H1 (cell line): ENCODE measurements around the gene SPATA16. TPM values are rescaled to one million over a fixed set of nuclear protein-coding genes. Genes with fewer than 3 reads are reported as not detected.

Experiments
- CTCF ChIA-PET: fragments of 300-600 bp; sonication (Branson Sonifier 250); formaldehyde crosslinking; loops from one replicate; lab custom pipeline; 2021; ENCODE audit not compliant: partially characterized antibody; lab: Charles Lee
- POLR2A ChIA-PET: fragments of 300-600 bp; sonication (Branson Sonifier 250); formaldehyde crosslinking; loops from one replicate; lab custom pipeline; 2021; ENCODE audit warnings: inconsistent platforms; ENCODE audit not compliant: partially characterized antibody; lab: Charles Lee
- DNase-seq, 2 experiments: peaks; one replicate each; pipeline versions ENCODE4 v3.0.0 to v3.0.0-alpha.2; 2010 to 2022; ENCODE audit warnings: low spot score in 2 of 2, low read depth in 1 of 2, mixed read lengths in 1 of 2
- FAIRE-seq: peaks from 2 replicates; lab custom pipeline; 2011; peaks lifted over from hg19 to GRCh38; lab: Jason Lieb, UNC
- H2AFZ ChIP-seq: 2 replicates; pipeline ENCODE4 v1.8.1; 2012; ENCODE audit warnings: low read length, inconsistent platforms
- H2AK5ac ChIP-seq: 2 replicates; pipeline ENCODE4 v1.6.1; 2013; ENCODE audit warnings: low read depth, low read length
- H2BK120ac ChIP-seq: replicated peaks from 2 replicates; pipeline ENCODE3; 2013; ENCODE audit warnings: low read depth, low read length, inconsistent platforms
- H2BK12ac ChIP-seq: 2 replicates; pipeline ENCODE4 v1.6.1; 2013; ENCODE audit warnings: low read depth, low read length
- H2BK15ac ChIP-seq: 2 replicates; pipeline ENCODE4 v1.6.1; 2013; ENCODE audit warnings: low read length
- H2BK20ac ChIP-seq: 2 replicates; pipeline ENCODE4 v1.6.1; 2013; ENCODE audit warnings: low read length
- H2BK5ac ChIP-seq: 2 replicates; pipeline ENCODE4 v1.6.1; 2013; ENCODE audit warnings: low read depth, low read length
- H3K14ac ChIP-seq: 2 replicates; pipeline ENCODE4 v1.6.1; 2013; ENCODE audit warnings: inconsistent platforms; ENCODE audit not compliant: insufficient read length
- H3K18ac ChIP-seq: 2 replicates; pipeline ENCODE4 v1.6.1; 2013; ENCODE audit warnings: low read length; ENCODE audit errors: extremely low read depth
- H3K23ac ChIP-seq: 2 replicates; pipeline ENCODE4 v1.6.1; 2013; ENCODE audit warnings: inconsistent platforms; ENCODE audit not compliant: insufficient read length
- H3K23me2 ChIP-seq: 2 replicates; pipeline ENCODE4 v1.6.1; 2013; ENCODE audit warnings: low read depth, low read length
- H3K27ac ChIP-seq: 2 replicates; pipeline ENCODE4 v1.6.1; 2011; ENCODE audit warnings: low read depth, low read length, inconsistent platforms
- H3K27me3 ChIP-seq, 4 experiments: replicated peaks in 1 of 4; 1 replicate in 1 of 4; 2 replicates in 3 of 4; pipeline versions ENCODE4 v1.6.1 to v1.8.1; 2011 to 2013; ENCODE audit warnings: low read length in 3 of 4, mild to moderate bottlenecking in 3 of 4, inconsistent platforms in 2 of 4, mixed read lengths in 2 of 4, moderate library complexity in 1 of 4; ENCODE audit not compliant: control insufficient read depth in 3 of 4, insufficient read depth in 3 of 4; ENCODE audit errors: extremely low read depth in 1 of 4
- H3K36me3 ChIP-seq, 4 experiments: 2 replicates each; pipeline versions ENCODE4 v1.6.1 to v1.8.1; 2011 to 2013; ENCODE audit warnings: mild to moderate bottlenecking in 4 of 4, low read length in 3 of 4, moderate library complexity in 2 of 4, control low read depth in 1 of 4, inconsistent platforms in 1 of 4; ENCODE audit not compliant: insufficient read depth in 4 of 4, control insufficient read depth in 2 of 4
- H3K4ac ChIP-seq: replicated peaks from 2 replicates; pipeline ENCODE3; 2013; ENCODE audit warnings: low read length, low read depth, mixed read lengths, inconsistent platforms; ENCODE audit not compliant: insufficient read length
- H3K4me1 ChIP-seq, 4 experiments: replicated peaks in 1 of 4; 1 replicate in 1 of 4; 2 replicates in 3 of 4; pipeline versions ENCODE4 v1.6.1 to v1.8.1; 2011 to 2013; ENCODE audit warnings: low read length in 3 of 4, inconsistent platforms in 2 of 4, mixed read lengths in 1 of 4; ENCODE audit not compliant: insufficient read depth in 4 of 4, control insufficient read depth in 3 of 4
- H3K4me2 ChIP-seq, 2 experiments: 2 replicates each; pipeline versions ENCODE4 v1.6.1 to v1.8.1; 2011 to 2013; ENCODE audit warnings: low read depth in 2 of 2, low read length in 2 of 2, control low read depth in 1 of 2, inconsistent platforms in 1 of 2, mild to moderate bottlenecking in 1 of 2; ENCODE audit not compliant: insufficient read depth in 1 of 2
- H3K4me3 ChIP-seq, 4 experiments: fragments of 200-600, 300-600 bp in 1 of 4; sonication (generic), shearing (Covaris generic), sonication (Bioruptor Twin) in 1 of 4; 2 replicates each; pipeline versions ENCODE4 v1.5.1 to v1.8.1; 2011 to 2016; ENCODE audit warnings: low read length in 4 of 4, low read depth in 3 of 4, control low read depth in 2 of 4, inconsistent platforms in 2 of 4, mild to moderate bottlenecking in 2 of 4, mixed read lengths in 1 of 4, moderate library complexity in 1 of 4; ENCODE audit not compliant: insufficient read depth in 2 of 4; ENCODE audit errors: extremely low read depth in 1 of 4
- H3K56ac ChIP-seq: replicated peaks from 2 replicates; pipeline ENCODE3; 2013; ENCODE audit warnings: low read depth, mild to moderate bottlenecking, mixed read lengths, low read length, inconsistent platforms; ENCODE audit not compliant: insufficient read length
- H3K79me1 ChIP-seq: 2 replicates; pipeline ENCODE4 v1.6.1; 2013; ENCODE audit warnings: low read depth, low read length, control low read depth
- H3K79me2 ChIP-seq, 2 experiments: 2 replicates each; pipeline versions ENCODE4 v1.6.1 to v1.8.1; 2012 to 2013; ENCODE audit warnings: low read length in 2 of 2, mild to moderate bottlenecking in 2 of 2, inconsistent platforms in 1 of 2; ENCODE audit not compliant: insufficient read depth in 2 of 2, control insufficient read depth in 1 of 2
- H3K9ac ChIP-seq, 4 experiments: replicated peaks in 1 of 4; 1 replicate in 1 of 4; 2 replicates in 3 of 4; pipeline versions ENCODE4 v1.6.1 to v1.8.1; 2011 to 2013; ENCODE audit warnings: low read depth in 3 of 4, low read length in 3 of 4, control low read depth in 2 of 4, mild to moderate bottlenecking in 2 of 4, moderate library complexity in 2 of 4, inconsistent platforms in 1 of 4; ENCODE audit errors: extremely low read depth in 1 of 4
- H3K9me3 ChIP-seq, 2 experiments: 2 replicates each; pipeline versions ENCODE4 v1.6.1 to v1.8.1; 2012 to 2013; ENCODE audit warnings: mild to moderate bottlenecking in 2 of 2, moderate library complexity in 2 of 2, control low read depth in 1 of 2, inconsistent platforms in 1 of 2, low read depth in 1 of 2, low read length in 1 of 2, mixed read lengths in 1 of 2; ENCODE audit not compliant: insufficient read depth in 2 of 2
- H4K20me1 ChIP-seq, 2 experiments: replicated peaks in 1 of 2; 2 replicates each; pipeline versions ENCODE3 to v1.8.1; 2011 to 2013; ENCODE audit warnings: inconsistent platforms in 2 of 2, low read length in 2 of 2, mild to moderate bottlenecking in 1 of 2; ENCODE audit not compliant: insufficient read depth in 2 of 2, control insufficient read depth in 1 of 2
- H4K5ac ChIP-seq: 2 replicates; pipeline ENCODE4 v1.6.1; 2013; ENCODE audit warnings: low read length, low read depth, mixed read lengths, inconsistent platforms; ENCODE audit not compliant: insufficient read length
- H4K8ac ChIP-seq: 2 replicates; pipeline ENCODE4 v1.8.0; 2013; ENCODE audit warnings: mild to moderate bottlenecking, moderate library complexity, low read length, inconsistent platforms; ENCODE audit not compliant: insufficient read depth; ENCODE audit errors: extremely low read depth
- H4K91ac ChIP-seq: replicated peaks from 2 replicates; pipeline ENCODE3; 2013; ENCODE audit warnings: low read length, mixed read lengths, inconsistent platforms; ENCODE audit not compliant: insufficient read length
- E2F6 ChIP-seq: IDR thresholded peaks from 2 replicates; pipeline ENCODE4 v1.6.1; 2012; ENCODE audit warnings: inconsistent platforms
- SP4 ChIP-seq: IDR thresholded peaks from 2 replicates; pipeline ENCODE4 v1.6.1; 2012; ENCODE audit warnings: low read length, inconsistent platforms
- WGBS, 2 experiments: shearing (Covaris generic) in 1 of 2; methylation state at CpG; one replicate each; pipeline versions ENCODE4 v1.1.6 to v1.1.7; 2013 to 2015; ENCODE audit warnings: low lambda C conversion rate in 2 of 2, mixed read lengths in 2 of 2, inconsistent platforms in 1 of 2, low coverage in 1 of 2, missing lambda C conversion rate in 1 of 2; ENCODE audit not compliant: insufficient replicate concordance in 2 of 2, insufficient coverage in 1 of 2, insufficient read length in 1 of 2; ENCODE audit errors: extremely low coverage in 1 of 2, missing lambda C conversion rate in 1 of 2; 5-methylcytosine and 5-hydroxymethylcytosine counted together
- long read RNA-seq, 2 experiments: library from RNA in 1 of 2; library from capped mRNA in 1 of 2; stranded (forward); transcript quantifications; one replicate each; pipeline ENCODE4 v2.0.0, GENCODE V29; 2021; ENCODE audit warnings: inconsistent platforms in 1 of 2
- polyA minus RNA-seq, 3 experiments: library from RNA; depleted of rRNA, polyadenylated mRNA; stranded (reverse); fragments of >200 nt; gene quantifications; 1 replicate in 2 of 3; 2 replicates in 1 of 3; pipeline ENCODE4 v1.2.3, GENCODE V29; 2011
- polyA plus RNA-seq, 7 experiments: library from polyadenylated mRNA; depleted of rRNA in 3 of 7; stranded (reverse) in 5 of 7; unstranded in 2 of 7; fragments of >200 nt in 5 of 7; fragments of 200-250 nt in 2 of 7; gene quantifications; 1 replicate in 5 of 7; 2 replicates in 1 of 7; 4 replicates in 1 of 7; pipeline versions ENCODE4 v1.2.1 to v1.2.3, GENCODE V29; 2011 to 2013; ENCODE audit warnings: missing spikeins in 2 of 7, mixed read lengths in 2 of 7
- total RNA-seq: library from RNA; stranded (reverse); fragmentation: NEBNext Ultra II Directional; extraction: Animal tissue kit (Norgen Biotek cat#: 25700); gene quantifications from 2 replicates; pipeline ENCODE4 v1.2.1, GENCODE V29; 2021

The SPATA16 gene
- total RNA-seq, result 2.7 and 2.8 TPM in 2 replicates
- 0.05 and 0.09 TPM in 2 replicates for polyA plus RNA-seq (2011; rRNA removed)
- 0.10 TPM for polyA plus RNA-seq (2011; cell fraction: cytosol; rRNA removed)
- polyA plus RNA-seq (2011; cell fraction: nucleus; rRNA removed), result not detected
- 0.14 to 0.54 TPM (median 0.20 TPM) in 4 replicates for polyA plus RNA-seq (2012, experiment 1 of 2)
- polyA plus RNA-seq (2012, experiment 2 of 2), result not detected
- 0.59 TPM for polyA plus RNA-seq (2013, experiment 1 of 2)
- 0.59 TPM for polyA plus RNA-seq (2013, experiment 2 of 2)
- 0.34 TPM in 1 of 2 replicates, not detected in the other for polyA minus RNA-seq (2011; rRNA and poly(A)+ RNA removed)
- polyA minus RNA-seq (2011; cell fraction: cytosol; rRNA and poly(A)+ RNA removed), result not detected
- polyA minus RNA-seq (2011; cell fraction: nucleus; rRNA and poly(A)+ RNA removed), result 0.30 TPM
- long read RNA-seq, experiment 1, partial matches to known transcripts, result 1 of 2 reads
- long read RNA-seq, experiment 1, other reads (novel, unspliced or antisense), result 1 of 2 reads
- long read RNA-seq, experiment 2, partial matches to known transcripts, result 1 of 4 reads
- long read RNA-seq, experiment 2, other reads (novel, unspliced or antisense), result 3 of 4 reads

GRCh38 chr3:173140986-173141385 lies at the start of gene SPATA16:
TSS of gene SPATA16 (minus strand) at chr3:173141235. CDS start at chr3:173117731, 23,504 bp downstream.
- Histone ChIP-seq H3K79me1 (no peaks in the 10 kb centered on the region), H3K56ac (no peak within 1 kb of the TSS), H3K36me3 (no peaks in the 10 kb centered on the region), H2BK120ac (no peak within 1 kb of the TSS), H3K27ac (no peak within 1 kb of the TSS), H3K23ac (no peak within 1 kb of the TSS), H4K8ac (no peak within 1 kb of the TSS), H2BK15ac (no peak within 1 kb of the TSS; the same call in 1 of the 2 replicates), H3K4me2 (no peak within 1 kb of the TSS), H3K4me3 (no peak within 1 kb of the TSS), H4K20me1 (no peaks in the 10 kb centered on the region), H3K18ac (no peak within 1 kb of the TSS), H3K4ac (no peak within 1 kb of the TSS), H2BK20ac (no peak within 1 kb of the TSS; the same call in 1 of the 2 replicates), H3K79me2 (no peaks in the 10 kb centered on the region), H3K4me1 (peaks cover 0 to 2% (median 0%) of the 10 kb centered on the region in 4 experiments; a peak in 1 of 7 replicates), H4K5ac (no peak within 1 kb of the TSS), H2BK5ac (no peak within 1 kb of the TSS), H3K9me3 (no peaks in the 10 kb centered on the region), H2AFZ (no peak within 1 kb of the TSS; the same call in 1 of the 2 replicates), H2BK12ac (peak within 1 kb of the TSS; percentile 21; the same call in 1 of the 2 replicates), H3K23me2 (no peaks in the 10 kb centered on the region), H3K14ac (no peak within 1 kb of the TSS), H2AK5ac (no peak within 1 kb of the TSS), H3K9ac (no peak within 1 kb of the TSS), H4K91ac (no peak within 1 kb of the TSS), H3K27me3 (no peaks in the 10 kb centered on the region)
- POLR2A ChIA-PET, result no interaction called here
- TF ChIP-seq E2F6 (no peak), SP4 (no peak)
- CTCF ChIA-PET, result no interaction called here
- DNase-seq, result no peak
- no peak for FAIRE-seq
- 91% methylated on average over 18 of the region's 18 CpGs; no CpG with 5 or more reads in 1 of the 2 experiments for WGBS, 2 experiments
